Stimulated activated CD4-positive, alpha-beta T cell treated with anti-CD3 and anti-CD28 coated beads, Interleukin-1b, Interleukin-23, amount 100 ng/mL, for 24 hours (primary cell): ENCODE results near the gene KCTD21.

ENCODE experiments used
- DNase-seq, 4 experiments: peaks; one replicate each; pipeline ENCODE4 v3.0.0-alpha.2; 2020; ENCODE audit warnings: low read depth in 4 of 4, low spot score in 1 of 4

Gene KCTD21

GRCh38 chr11:78202733-78203167 lies 14.3 kb upstream of the KCTD21 start:
- no peak for DNase-seq

DNA sequence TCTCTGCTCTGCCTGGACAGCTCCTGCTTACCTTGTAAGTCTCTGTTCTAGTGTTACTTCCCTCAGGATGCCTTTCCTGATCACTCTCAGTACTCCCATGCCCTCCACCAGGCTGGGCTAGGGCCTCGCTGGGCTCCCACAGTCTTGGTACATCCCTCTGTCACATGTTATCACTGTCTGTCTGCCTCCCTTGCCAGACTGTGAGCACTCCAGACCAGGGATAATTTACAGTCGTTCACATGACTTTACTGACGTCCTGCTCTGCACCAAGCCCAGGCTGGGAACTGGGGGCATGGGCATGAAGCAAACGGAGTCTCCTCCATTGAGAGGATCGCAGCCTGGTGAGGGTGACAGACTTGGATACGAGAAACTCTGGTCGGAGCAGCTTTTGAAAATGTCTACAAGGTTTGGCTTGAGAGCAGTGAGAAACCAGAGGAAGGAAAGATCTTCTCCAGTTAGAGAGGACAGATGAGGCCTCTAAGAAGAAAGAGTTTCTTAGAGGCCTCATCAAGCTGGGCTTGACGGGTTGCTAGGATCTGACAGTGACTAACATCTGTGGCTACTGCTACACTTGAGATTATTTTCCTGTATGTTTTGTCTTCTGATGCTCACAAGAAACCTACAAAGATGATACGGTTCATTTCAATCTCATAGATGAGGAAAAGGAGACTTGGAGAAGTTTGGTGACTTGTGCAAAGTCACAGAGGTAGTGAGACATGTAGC lies 12.8 kb upstream of the KCTD21 start:
- no peak for DNase-seq

GRCh38 chr11:78200553-78200952 lies 12.1 kb upstream of the KCTD21 start:
- DNase-seq, result no peak

DNA sequence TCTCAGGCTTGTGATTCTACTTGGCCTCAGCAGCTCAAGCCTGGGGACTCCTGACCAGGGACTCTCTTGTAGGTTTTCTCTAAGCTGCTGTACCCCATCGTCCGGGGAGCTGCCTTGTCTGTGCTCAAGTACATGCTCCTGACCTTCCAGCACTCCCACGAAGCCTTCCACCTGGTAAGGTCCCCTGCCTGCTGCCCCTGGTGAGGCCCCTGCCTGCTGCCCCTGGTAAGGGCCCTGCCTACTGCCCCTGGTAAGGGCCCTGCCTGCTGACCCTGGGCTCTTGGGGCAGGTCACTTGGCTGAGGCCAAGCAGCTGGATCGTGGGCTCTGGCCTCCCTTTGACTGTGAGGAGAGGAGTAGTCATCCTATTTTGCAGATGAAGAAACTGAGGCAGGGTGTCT lies 11.6 kb upstream of the KCTD21 start:
- DNase-seq, result no peak

DNA sequence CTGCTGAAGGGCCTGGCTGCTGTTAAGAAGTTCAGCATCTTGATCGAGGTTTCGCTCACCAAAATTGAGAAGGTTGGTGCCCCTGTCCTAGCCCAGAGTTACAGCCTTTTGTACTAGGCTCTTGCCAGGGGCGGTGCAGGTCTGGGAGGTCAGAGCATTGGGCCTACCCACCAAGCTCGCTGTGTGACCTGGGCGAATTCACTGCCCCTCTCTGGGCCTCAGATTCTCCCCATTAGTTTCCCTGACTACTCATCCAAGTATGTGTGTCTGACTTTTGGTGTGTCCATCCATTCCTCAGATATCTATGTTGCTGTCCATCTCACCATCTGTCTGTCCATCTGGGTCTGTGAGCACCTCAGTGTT lies 11.2 kb upstream of the KCTD21 start:
- DNase-seq, result no peak

GRCh38 chr11:78199015-78199652 lies 10.7 kb upstream of the KCTD21 start:
- DNase-seq, result no peak

DNA sequence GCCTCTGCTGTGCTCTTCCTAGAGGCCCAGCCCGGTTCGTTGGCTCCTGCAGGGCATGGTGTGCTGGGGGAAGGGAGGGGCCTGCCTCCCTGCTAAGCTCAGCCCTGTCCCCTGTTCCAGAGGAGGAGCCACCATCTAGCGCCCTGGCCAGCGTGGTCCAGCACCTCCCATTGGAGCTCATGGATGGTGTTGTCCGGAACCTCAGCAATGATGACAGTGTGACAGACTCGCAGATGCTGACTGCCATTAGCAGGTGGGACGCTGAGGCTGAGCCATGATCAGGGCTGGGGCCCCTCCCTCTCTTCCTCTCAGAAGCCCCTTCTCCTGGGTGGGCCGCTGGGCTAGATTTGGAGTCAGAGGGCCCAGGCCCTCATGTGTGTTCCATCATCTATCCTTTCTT lies 9.4 kb upstream of the KCTD21 start:
- no peak for DNase-seq

- DNase-seq, result no peak
Measured at GRCh38 chr11:78196661-78197091, 8.2 kb upstream of the KCTD21 start.

DNA sequence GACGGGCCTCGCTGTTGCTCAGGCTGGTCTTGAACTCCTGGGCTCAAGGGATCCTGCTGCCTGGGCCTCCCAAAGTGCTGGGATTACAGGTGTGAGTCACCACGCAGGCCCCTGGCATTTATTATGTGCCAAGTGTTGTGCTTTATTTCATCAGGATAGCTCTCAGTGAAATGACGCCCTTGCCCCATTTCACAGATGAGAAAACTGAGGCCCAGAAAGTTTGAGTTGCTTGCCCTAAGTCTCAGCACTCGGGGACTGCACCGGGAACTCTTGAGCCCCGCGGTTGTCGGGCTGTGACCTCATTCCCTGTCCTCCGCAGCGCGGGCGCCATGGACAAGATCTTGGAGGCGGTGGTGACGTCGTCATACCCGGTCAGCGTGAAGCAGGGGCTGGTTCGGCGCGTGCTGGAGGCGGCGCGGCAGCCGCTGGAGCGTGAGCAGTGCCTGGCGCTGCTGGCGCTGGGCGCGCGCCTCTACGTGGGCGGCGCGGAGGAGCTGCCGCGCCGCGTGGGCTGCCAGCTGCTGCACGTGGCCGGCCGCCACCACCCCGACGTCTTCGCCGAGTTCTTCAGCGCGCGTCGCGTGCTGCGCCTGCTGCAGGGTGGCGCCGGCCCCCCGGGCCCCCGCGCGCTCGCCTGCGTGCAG lies 7.6 kb upstream of the KCTD21 start:
- DNase-seq, result no peak

- DNase-seq, result no peak
Measured at GRCh38 chr11:78194490-78194889, 6.1 kb upstream of the KCTD21 start.

DNA sequence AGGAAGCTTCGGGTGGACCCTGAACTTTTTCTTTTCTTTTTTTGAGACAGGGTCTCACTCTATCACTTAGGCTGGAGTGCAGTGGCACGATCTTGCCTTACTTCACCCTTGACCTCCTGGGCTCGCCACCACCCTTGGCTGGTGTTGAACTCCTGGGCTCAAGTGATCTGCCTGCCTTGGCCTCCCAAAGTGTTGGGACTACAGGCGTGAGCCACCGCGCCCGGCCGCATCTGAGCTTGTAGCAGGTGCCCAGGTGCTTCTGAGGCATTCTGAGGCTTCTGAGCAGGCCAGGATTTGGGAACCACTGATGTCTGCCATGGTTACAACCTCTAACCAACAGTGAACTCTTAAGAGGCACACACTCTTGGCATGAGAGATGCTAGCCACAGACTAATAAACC lies 5.4 kb upstream of the KCTD21 start:
- DNase-seq, result no peak

DNA sequence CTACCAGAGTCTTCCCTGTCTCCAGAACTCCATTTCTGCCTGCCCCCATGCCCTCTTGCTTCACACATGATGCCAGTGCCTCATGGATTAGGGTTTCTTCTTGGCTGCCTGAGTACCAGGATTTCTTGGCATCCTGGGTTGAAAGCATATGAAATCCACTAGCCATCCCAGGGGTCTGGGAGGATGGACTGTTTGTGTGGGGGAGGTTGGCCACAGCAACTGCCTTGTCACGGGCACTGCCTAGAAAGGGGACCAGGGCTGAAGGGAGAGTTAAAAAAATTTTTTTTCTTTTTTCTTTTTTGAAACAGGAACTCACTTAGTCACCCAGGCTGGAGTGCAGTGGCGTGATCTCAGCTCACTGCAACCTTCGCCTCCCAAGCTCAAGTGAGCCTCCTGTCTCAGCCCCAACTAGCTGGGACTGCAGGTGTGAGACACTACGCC lies 4.5 kb upstream of the KCTD21 start:
- no peak for DNase-seq

GRCh38 chr11:78192223-78192719 lies 3.8 kb upstream of the KCTD21 start:
- DNase-seq, result no peak

- no peak for DNase-seq
Measured at GRCh38 chr11:78190871-78191538, 2.6 kb upstream of the KCTD21 start.

- no peak for DNase-seq
Measured at GRCh38 chr11:78190374-78190773, 1.9 kb upstream of the KCTD21 start.

- no peak for DNase-seq
Measured at GRCh38 chr11:78189851-78190250, 1.4 kb upstream of the KCTD21 start.

DNA sequence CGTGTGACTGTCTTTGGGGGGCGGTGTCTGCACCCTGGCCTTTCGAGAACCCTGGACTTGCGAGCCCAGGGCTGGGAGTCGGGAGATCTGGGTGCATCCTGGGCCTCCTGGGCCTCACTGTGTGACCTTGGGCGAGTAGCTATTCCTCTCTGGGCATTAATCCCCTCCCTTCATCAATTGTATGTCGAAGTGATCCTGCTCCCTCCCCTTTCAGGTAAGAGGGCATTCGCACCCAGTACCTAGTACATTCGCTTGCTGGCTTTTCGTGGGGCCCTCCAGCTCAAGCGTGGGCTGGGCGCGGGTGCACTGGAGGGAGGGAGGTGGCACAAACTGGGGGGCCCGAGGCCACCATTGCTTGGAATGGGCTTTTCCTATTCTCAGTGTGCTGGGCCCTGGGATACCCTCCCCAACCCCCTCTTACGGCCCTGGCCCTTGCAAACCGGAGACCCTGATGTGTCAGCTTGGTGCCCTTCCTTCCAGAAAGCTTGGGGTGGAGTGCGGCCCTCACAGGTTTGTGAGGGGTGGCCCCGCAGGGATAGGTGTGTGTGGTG lies 823 bp upstream of the KCTD21 start:
- DNase-seq, result no peak

GRCh38 chr11:78187366-78188285 lies 800 bp downstream of the KCTD21 start:
- peak; percentile 50 to 74 (median 57) for DNase-seq

DNA sequence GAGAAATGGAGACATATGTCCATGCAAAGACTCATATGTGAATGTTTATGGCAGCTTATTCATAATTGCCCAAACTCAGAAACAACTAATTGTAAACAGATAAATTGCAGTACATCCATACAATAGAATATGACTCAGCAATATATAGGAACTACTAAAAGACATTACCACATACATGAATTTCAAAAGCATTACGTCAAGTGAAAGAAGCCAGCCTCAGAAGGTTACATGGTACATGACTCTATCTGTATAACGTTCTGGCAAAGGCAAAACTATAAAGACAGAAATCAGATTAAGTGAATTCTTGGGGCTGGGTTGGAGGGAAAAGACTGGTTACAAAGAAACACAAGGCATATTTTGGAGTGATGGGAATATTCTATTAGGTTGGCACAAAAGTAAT lies 7.2 kb downstream of the KCTD21 start:
- no peak for DNase-seq

DNA sequence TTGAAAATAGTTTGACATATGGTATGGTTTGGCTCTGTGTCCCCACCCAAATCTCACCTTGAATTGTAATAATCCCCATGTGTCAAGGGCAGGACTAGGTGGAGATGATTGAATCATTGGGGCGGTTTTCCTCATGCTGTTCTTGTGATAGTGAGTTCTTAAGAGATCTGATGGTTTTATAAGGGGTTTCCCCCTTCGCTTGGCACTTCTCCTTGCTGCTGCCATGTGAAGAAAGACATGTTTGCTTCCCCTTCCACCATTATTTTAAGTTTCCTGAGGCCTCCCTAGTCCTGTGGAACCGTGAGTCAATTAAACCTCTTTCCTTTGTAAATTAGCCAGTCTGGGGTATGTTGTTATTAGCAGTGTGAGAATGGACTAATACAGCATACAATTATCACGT lies 7.7 kb downstream of the KCTD21 start:
- no peak for DNase-seq
